ENCODE data around the gene GPC6. TPM values are rescaled to one million over a fixed set of nuclear protein-coding genes. Genes with fewer than 3 reads are reported as not detected.

The GPC6 gene
- polyA plus RNA-seq, 1 donor (not counting 4 experiments of a cell fraction or from before 2014, with no cell fraction given): 0.42 TPM

DNA sequence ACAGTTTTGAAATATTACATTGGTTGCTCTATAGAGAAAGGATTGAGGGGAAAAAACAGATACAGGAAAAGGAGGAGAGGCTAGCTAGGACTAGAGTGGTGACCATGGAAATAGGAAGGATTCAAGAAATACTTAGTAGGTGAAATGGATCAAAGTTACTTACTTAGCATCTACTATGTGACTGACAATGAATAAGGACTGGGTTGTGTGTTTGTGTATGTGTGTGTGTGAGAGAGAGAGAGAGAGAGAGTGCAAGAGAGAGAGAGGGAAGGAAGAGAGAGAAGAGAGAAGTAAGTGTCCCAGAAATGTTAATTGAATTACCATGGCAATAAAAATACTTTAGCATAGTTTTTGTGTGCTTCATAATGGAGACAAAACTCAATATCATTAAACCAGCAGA is 7.9 kb downstream of the GPC6 start:
- no peak for FAIRE-seq
- Histone ChIP-seq H2AFZ (ENCODE audit: control insufficient read depth, low read length) (no peak overlapping the region), H3K9ac (ENCODE audit: control insufficient read depth, extremely low read depth, insufficient read depth, low read length) (no peak overlapping the region), H3K36me3 (ENCODE audit: control insufficient read depth in 2 of 2, extremely low read depth in 1 of 2, insufficient read depth in 2 of 2, low read length in 2 of 2) (no peaks in the 10 kb centered on the region), H3K4me3 (ENCODE audit: control insufficient read depth in 2 of 3, extremely low read depth in 1 of 3, insufficient read depth in 2 of 3, low read depth in 1 of 3, low read length in 3 of 3) (no peak overlapping the region), H3K79me2 (ENCODE audit: control insufficient read depth, insufficient read depth, low read length) (no peaks in the 10 kb centered on the region), H3K27ac (ENCODE audit: control insufficient read depth, insufficient read depth, low read length) (no peak overlapping the region), H3K9me1 (ENCODE audit: control insufficient read depth, extremely low read depth, insufficient read depth, low read length) (no peaks in the 10 kb centered on the region), H3K4me2 (ENCODE audit: control insufficient read depth, extremely low read depth, insufficient read depth, low read depth, low read length) (no peak overlapping the region), H3K4me1 (ENCODE audit: control insufficient read depth, extremely low read depth, insufficient read depth, low read length) (no peaks in the 10 kb centered on the region), H4K20me1 (ENCODE audit: control insufficient read depth, extremely low read depth, insufficient read depth, low read length) (no peaks in the 10 kb centered on the region), H3K9me3 (ENCODE audit: control insufficient read depth, low read depth, low read length) (no peaks in the 10 kb centered on the region), H3K27me3 (ENCODE audit: control insufficient read depth, extremely low read depth, insufficient read depth, low read length) (no peaks in the 10 kb centered on the region)
- DNase-seq (ENCODE audit: low read depth, low spot score): no peak
- TF ChIP-seq, protein P1, sequence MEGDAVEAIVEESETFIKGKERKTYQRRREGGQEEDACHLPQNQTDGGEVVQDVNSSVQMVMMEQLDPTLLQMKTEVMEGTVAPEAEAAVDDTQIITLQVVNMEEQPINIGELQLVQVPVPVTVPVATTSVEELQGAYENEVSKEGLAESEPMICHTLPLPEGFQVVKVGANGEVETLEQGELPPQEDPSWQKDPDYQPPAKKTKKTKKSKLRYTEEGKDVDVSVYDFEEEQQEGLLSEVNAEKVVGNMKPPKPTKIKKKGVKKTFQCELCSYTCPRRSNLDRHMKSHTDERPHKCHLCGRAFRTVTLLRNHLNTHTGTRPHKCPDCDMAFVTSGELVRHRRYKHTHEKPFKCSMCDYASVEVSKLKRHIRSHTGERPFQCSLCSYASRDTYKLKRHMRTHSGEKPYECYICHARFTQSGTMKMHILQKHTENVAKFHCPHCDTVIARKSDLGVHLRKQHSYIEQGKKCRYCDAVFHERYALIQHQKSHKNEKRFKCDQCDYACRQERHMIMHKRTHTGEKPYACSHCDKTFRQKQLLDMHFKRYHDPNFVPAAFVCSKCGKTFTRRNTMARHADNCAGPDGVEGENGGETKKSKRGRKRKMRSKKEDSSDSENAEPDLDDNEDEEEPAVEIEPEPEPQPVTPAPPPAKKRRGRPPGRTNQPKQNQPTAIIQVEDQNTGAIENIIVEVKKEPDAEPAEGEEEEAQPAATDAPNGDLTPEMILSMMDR (optimal IDR thresholded peaks at IDR 0.05 in 1 of 3, IDR thresholded peaks at IDR 0.05 in 1 of 3, conservative IDR thresholded peaks at IDR 0.05 in 1 of 3; ENCODE audit: extremely low read depth in 1 of 3, insufficient read depth in 2 of 3, low read length in 3 of 3): no peak
- dilution Hi-C loops (cut with MboI; ENCODE audit: extremely low pct_ligation_motif_present, low sequenced_read_pairs): no loop called here

DNA sequence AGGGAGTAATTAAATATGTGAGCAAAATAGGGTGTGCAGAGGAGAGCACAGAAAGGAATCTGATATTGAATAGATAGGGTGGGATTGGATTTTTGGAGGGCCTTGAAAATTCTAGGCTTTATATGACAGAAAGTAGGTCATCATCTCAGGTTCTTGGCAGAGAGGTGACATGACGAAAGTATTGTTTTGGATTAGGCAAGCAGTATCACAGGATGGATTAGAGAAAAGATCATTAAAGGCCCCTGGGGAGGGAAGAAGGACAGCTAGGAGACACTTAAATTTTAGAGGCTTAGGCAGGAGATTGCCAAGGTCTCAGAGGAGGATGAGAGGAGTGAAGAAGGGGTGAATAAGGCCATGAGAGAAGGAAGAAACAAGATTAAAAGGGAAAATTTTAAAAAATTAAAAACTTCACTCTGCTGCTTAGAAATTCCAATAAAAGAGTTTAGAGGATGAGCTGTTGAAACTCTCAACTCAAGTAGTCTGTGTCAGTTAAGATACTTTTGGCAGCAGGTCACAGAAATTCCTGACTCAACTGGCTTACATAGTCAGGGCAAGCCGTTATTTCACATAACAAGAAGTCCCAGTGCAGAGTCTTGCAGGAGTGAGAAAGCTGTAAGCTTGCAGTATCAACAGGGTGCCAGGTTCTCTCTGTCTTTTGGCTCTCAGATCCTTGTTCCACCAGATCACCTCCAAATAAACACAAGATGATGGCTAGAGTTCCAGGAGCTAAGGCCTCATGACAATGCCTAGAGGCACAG is 8.8 kb downstream of the GPC6 start:
- Histone ChIP-seq H3K9me3 (ENCODE audit: control insufficient read depth, low read depth, low read length) (peaks cover 1% of the 10 kb centered on the region), H3K79me2 (ENCODE audit: control insufficient read depth, insufficient read depth, low read length) (no peaks in the 10 kb centered on the region), H4K20me1 (ENCODE audit: control insufficient read depth, extremely low read depth, insufficient read depth, low read length) (no peaks in the 10 kb centered on the region), H3K4me2 (ENCODE audit: control insufficient read depth, extremely low read depth, insufficient read depth, low read depth, low read length) (no peak overlapping the region), H3K27ac (ENCODE audit: control insufficient read depth, insufficient read depth, low read length) (no peak overlapping the region), H3K4me3 (ENCODE audit: control insufficient read depth in 2 of 3, extremely low read depth in 1 of 3, insufficient read depth in 2 of 3, low read depth in 1 of 3, low read length in 3 of 3) (no peak overlapping the region), H3K9ac (ENCODE audit: control insufficient read depth, extremely low read depth, insufficient read depth, low read length) (no peak overlapping the region), H3K4me1 (ENCODE audit: control insufficient read depth, extremely low read depth, insufficient read depth, low read length) (no peaks in the 10 kb centered on the region), H2AFZ (ENCODE audit: control insufficient read depth, low read length) (no peak overlapping the region), H3K9me1 (ENCODE audit: control insufficient read depth, extremely low read depth, insufficient read depth, low read length) (no peaks in the 10 kb centered on the region), H3K27me3 (ENCODE audit: control insufficient read depth, extremely low read depth, insufficient read depth, low read length) (no peaks in the 10 kb centered on the region), H3K36me3 (ENCODE audit: control insufficient read depth in 2 of 2, extremely low read depth in 1 of 2, insufficient read depth in 2 of 2, low read length in 2 of 2) (no peaks in the 10 kb centered on the region)
- DNase-seq (ENCODE audit: low read depth, low spot score) (no peak), FAIRE-seq (no peak)
- TF ChIP-seq, protein P1 (optimal IDR thresholded peaks at IDR 0.05 in 1 of 3, IDR thresholded peaks at IDR 0.05 in 1 of 3, conservative IDR thresholded peaks at IDR 0.05 in 1 of 3; ENCODE audit: extremely low read depth in 1 of 3, insufficient read depth in 2 of 3, low read length in 3 of 3): no peak
- no peak for TF ChIP-seq EZH2 (IDR thresholded peaks at IDR 0.05; ENCODE audit: low read length)
- dilution Hi-C loops (cut with MboI; ENCODE audit: extremely low pct_ligation_motif_present, low sequenced_read_pairs): no loop called here

Measured in keratinocyte (primary cell).